ENCODE measurements around the gene KIAA1614.

KIAA1614 gene

GRCh38 chr1:180912801-180913565, at the start of gene KIAA1614:
Gene KIAA1614, plus strand, starts transcription at chr1:180912897. Its CDS starts 347 bp downstream, at chr1:180913244.
- TF ChIP-seq CTCF (IDR thresholded peaks at IDR 0.05): no peak
- Histone ChIP-seq H3K36me3 (peaks cover 0 to 21% (median 14%) of the 10 kb centered on the region in 3 donors), H3K4me1 (peaks cover 0 to 31% (median 14%) of the 10 kb centered on the region in 4 donors), H3K4me3 (peak within 1 kb of the TSS; percentile 80 to 89), H3K27ac (peak within 1 kb of the TSS; percentile 93), H3K27me3 (no peaks in the 10 kb centered on the region), H3K9me3 (no peaks in the 10 kb centered on the region)
- DNase-seq: peak; percentile 36 to 73
- intact Hi-C loops (cut with DNase I; ENCODE audit: low total_unique reads): no loop called here

- Histone ChIP-seq H3K36me3 (peaks cover 8 to 13% (median 9%) of the 10 kb centered on the region in 3 donors), H3K27me3 (no peaks in the 10 kb centered on the region), H3K4me1 (peaks cover 0 to 7% (median 0%) of the 10 kb centered on the region in 4 donors), H3K4me3 (no peak overlapping the region), H3K27ac (no peak overlapping the region), H3K9me3 (no peaks in the 10 kb centered on the region)
- no peak for DNase-seq
- TF ChIP-seq CTCF (IDR thresholded peaks at IDR 0.05): peak; percentile 66 to 83
- intact Hi-C loops (cut with DNase I; ENCODE audit: low total_unique reads): loop anchor here (5.0 kb wide), 2 partner anchors 331 to 346 kb away; no protein-coding TSS in a partner anchor
These were observed 49.4 kb upstream of the KIAA1614 start for GRCh38 chr1:180863158-180863775.

- Histone ChIP-seq H3K4me3 (no peak overlapping the region), H3K36me3 (peaks cover 3 to 14% (median 4%) of the 10 kb centered on the region in 3 donors), H3K9me3 (no peaks in the 10 kb centered on the region), H3K27ac (no peak overlapping the region), H3K27me3 (no peaks in the 10 kb centered on the region), H3K4me1 (no peaks in the 10 kb centered on the region)
- intact Hi-C loops (cut with DNase I; ENCODE audit: low total_unique reads): loop anchor here (2.0 kb wide), 1 partner anchor 285 kb away; no protein-coding TSS in a partner anchor
- peak; percentile 31 to 47 for TF ChIP-seq CTCF (IDR thresholded peaks at IDR 0.05)
- DNase-seq: no peak
These were observed 30.7 kb upstream of the KIAA1614 start for GRCh38 chr1:180881806-180882509.

GRCh38 chr1:180884588-180885300, 28.0 kb upstream of the KIAA1614 start:
- Histone ChIP-seq H3K36me3 (peaks cover 3 to 9% (median 4%) of the 10 kb centered on the region in 3 donors), H3K4me3 (no peak overlapping the region), H3K27me3 (no peaks in the 10 kb centered on the region), H3K9me3 (no peaks in the 10 kb centered on the region), H3K27ac (no peak overlapping the region), H3K4me1 (no peaks in the 10 kb centered on the region)
- no peak for TF ChIP-seq CTCF (IDR thresholded peaks at IDR 0.05)
- DNase-seq: no peak
- intact Hi-C loops (cut with DNase I; ENCODE audit: low total_unique reads): no loop called here

- Histone ChIP-seq H3K9me3 (no peaks in the 10 kb centered on the region), H3K27ac (no peak overlapping the region), H3K27me3 (no peaks in the 10 kb centered on the region), H3K4me1 (no peaks in the 10 kb centered on the region), H3K36me3 (peaks cover 0 to 4% (median 3%) of the 10 kb centered on the region in 3 donors), H3K4me3 (no peak overlapping the region)
- TF ChIP-seq CTCF (IDR thresholded peaks at IDR 0.05): no peak
- intact Hi-C loops (cut with DNase I; ENCODE audit: low total_unique reads): no loop called here
- no peak for DNase-seq
These were observed 26.4 kb upstream of the KIAA1614 start for GRCh38 chr1:180886338-180886737.

All from tibial artery (tissue), 4 donors.